HG03045 (cell line): ENCODE results near the gene FEM1B.
A peak's percentile ranks its signal among the peaks of the same experiment; 100 is the strongest.
"Not testable (repeated sequence)": the region's sequence is repeated elsewhere in the genome, so short reads cannot be mapped to it uniquely, and the experiment has no call there.

Source experiments
- ATAC-seq: cut with Tn5 transposase; IDR thresholded peaks from one replicate; pipeline ENCODE4 v1.9.1; 2021; ENCODE audit warnings: mild to moderate bottlenecking, moderate library complexity; ENCODE audit not compliant: unreplicated experiment

FEM1B gene

DNA sequence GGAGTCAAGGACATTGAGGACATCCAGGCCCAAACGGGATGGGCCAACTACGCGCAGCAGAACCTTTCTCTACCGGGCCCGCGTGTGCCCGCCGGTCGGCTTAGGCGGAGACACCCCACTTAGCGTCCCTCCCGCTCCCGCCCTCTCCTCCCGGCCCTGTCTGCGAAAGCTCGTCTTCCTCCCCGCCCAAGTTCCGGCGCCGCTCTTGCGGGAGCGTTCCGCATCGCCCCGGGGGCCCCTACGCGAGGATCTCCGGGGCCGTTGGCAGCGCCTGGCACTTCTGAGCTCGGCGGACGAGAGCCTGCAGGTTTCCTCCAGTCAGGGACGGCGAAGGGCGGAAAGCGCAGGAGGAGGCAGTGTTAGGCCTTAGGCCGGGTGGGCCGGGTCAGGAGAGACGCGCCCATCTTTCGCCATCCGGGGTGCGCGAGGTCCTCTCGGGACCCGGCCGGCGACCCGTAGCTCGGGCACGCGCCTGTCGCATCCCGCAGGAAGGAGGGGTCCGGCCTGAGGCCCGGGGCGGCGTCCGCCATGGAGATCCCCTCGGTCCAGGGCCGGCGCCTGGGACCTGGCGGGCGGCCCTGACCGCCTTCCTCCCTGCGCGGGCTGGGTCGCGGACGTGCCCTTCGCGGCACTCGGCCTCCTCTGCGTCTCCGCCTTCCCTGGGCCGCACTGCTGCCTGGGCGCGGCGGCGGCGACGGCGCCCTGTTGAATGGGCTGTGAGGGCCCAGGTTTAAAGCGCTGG, at the start of gene FEM1B:
Gene FEM1B (plus strand): TSS at position 143 of the 742 bp plus-strand sequence. CDS start 673 bp downstream, outside the sequence.
- peak; percentile 78 for ATAC-seq

- ATAC-seq, result no peak
Observed at GRCh38 chr15:68228143-68228970, 49.2 kb upstream of the FEM1B start.

GRCh38 chr15:68228971-68229385, 48.6 kb upstream of the FEM1B start:
- ATAC-seq, result peak; percentile 1

DNA sequence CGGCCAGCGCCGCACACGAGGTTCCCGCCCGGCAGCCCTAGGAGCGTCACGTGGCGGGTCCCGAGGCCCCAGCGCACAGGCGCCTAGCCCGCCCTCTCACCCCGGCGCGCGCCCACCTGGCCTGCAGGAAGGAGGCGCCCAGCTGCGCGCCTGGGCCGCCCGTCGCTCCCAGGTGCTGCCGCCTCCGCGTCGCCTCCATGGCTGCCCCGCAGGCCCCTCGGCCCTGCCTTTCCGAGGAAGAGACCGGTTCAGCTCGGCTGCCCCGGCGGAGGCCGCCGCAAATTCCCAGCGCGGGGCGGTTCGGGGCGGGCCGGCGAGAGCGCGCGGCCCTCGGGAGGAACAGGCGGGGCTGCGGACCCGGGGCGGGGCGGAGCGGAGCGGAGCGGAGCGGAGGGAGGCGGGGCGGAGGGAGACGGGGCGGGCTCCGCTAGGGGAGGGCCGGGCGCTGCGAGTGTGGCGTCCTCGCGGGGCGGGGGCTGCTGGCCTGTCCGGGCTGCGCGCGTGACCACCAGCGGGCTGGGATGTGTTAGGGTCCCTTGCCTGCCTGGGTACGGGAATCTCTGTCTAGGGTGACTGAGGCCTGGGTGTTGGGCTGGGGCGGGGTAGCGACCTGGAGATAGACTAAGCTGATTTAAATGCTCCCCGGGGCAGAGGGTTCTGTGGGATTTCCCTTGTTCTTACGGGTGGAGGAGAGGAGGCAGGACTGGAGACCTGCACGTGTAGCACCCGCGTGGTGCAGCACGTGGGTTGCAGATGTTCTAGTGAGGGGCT, 48.0 kb upstream of the FEM1B start, which contains the start of gene CLN6:
Gene CLN6 (minus strand): TSS at position 343 of the 771 bp plus-strand sequence. CDS start 144 bp downstream, at position 199.
- peak; percentile 81 for ATAC-seq

- peak; percentile 2 for ATAC-seq
Observed at GRCh38 chr15:68230157-68231100, 47.1 kb upstream of the FEM1B start.

GRCh38 chr15:68231102-68231818, 46.3 kb upstream of the FEM1B start:
- no peak for ATAC-seq

DNA sequence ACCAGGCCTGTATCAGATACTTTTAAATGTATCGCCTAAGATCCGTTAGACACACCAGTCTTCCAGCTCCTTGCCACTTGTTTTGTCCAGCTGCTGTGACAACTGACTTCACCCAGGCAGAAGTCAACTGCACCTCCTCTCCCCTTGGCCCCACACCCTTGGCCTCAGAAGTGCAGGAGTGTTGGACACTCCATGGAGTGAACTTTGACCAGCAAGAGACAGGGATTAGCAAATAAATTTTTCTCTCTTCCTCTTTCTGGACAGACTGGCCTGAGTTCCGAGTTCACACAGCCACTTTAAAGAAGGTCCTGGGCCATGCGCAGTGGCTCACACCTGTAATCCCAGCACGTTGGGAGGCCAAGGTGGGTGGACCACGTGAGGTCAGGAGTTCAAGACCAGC, 45.1 kb upstream of the FEM1B start:
- ATAC-seq, result no peak

DNA sequence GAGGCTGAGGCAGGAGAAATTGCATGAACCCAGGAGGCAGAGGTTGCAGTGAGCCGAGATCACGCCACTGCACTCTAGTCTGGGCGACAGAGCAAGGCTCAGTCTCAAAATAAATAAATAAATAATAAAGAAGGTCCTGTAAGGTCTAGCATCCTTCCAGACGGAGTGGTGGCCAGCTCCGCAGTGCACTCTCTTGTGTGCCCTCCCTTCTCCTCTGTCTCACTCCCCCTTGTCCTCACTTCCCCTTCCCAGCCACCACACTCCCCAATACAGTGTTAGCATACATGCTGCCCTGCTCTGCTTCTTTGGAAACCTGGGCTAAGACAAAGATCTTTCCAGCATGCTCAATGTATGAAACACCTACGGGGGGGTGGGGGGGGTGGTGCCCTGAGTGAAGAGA, 44.6 kb upstream of the FEM1B start:
- ATAC-seq, result no peak

GRCh38 chr15:68234060-68234459, 43.5 kb upstream of the FEM1B start:
- no peak for ATAC-seq

GRCh38 chr15:68234520-68234919, 43.0 kb upstream of the FEM1B start:
- ATAC-seq, result not testable (repeated sequence)

DNA sequence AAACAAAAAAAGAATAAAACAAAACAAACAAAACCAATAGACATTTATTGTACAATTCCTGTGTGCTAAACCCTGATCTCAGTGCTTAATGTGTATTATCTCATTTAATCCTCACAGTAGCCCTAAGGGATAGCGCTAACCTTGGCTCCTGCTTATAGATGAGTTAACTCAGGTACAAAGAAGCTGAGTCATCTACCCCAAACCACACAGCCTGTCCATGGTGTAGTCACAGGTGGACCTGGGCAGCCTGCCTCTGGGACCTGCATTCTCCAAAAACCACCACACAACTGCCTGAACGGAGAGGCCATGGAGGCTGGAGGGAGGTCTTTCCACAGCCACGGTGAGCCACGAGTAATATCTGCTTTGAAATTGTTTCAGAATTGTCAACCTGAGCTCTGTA, 42.5 kb upstream of the FEM1B start:
- ATAC-seq, result no peak

DNA sequence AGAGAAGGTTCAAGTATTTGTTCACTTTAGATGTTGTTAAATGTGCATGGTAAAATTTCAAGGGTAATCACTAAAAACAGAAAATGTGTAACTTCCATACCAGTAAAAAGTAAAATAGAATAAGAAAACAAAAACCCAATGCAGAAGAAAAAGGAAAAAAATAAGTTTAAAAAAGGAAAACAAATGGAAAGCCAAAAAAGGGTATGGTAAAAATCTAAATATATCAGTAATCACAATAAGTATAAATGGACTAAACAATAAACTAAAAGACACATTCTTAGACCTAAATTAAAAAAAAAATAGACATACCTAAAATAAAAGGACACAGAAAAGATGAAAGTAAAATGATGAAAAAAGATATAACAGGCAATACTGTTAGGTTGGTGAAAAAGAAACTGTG, 38.5 kb upstream of the FEM1B start:
- ATAC-seq, result no peak

DNA sequence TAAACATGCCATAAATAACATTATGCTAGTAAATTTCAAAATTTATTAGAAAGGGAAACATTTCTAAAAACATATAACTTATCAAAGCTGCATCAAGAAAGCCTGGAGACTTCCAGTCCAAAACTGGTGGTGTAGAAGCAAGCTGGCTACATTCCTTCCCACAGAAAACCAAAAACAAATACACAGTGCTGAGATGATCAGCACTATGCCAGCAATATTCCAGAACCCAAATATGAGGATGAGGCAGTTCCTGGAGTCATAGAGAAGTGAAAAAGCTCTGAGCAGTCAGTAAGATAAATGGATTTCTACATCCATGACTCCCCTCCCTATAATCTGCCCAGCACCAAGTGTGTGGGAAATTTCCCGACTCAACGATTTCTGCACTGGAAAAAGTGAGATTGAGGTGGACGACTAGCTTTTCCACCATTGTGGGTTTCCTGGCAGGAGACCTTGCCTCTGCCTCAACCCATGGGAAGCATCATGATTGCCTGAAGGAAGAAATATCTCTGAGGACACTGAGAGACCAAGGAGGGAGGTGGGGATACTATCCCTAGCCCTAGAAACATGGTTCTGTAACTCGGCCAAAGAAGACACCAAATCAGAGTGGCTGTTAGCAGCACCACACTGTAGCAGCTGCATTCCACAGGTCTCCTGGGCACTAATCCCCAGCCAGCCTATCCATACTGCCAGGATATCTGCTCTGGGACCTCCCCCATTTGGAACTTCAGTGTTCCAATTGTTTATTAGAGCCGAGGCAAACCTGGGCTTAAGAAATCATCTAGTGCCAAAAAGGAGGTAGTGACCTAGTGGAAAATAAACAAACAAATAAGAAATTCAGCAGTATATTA, 36.2 kb upstream of the FEM1B start:
- no peak for ATAC-seq

DNA sequence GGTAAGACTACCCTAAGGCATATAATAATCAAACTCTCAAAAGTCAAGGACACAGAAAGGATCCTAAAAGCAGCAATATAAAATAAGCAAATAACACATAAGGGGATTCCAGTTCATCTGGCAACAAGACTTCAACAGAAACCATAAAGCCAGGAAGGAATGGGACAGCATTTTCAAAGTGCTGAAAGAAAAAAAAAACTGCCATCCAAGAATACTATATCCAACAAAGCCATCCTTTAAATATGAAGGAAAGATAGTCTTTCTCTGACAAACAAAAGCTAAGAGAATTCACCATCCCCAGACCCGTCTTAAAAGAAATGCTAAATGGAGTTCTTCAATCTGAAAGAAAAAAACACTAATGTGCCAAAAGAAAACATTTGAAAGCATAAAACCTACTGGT, 33.3 kb upstream of the FEM1B start:
- no peak for ATAC-seq

DNA sequence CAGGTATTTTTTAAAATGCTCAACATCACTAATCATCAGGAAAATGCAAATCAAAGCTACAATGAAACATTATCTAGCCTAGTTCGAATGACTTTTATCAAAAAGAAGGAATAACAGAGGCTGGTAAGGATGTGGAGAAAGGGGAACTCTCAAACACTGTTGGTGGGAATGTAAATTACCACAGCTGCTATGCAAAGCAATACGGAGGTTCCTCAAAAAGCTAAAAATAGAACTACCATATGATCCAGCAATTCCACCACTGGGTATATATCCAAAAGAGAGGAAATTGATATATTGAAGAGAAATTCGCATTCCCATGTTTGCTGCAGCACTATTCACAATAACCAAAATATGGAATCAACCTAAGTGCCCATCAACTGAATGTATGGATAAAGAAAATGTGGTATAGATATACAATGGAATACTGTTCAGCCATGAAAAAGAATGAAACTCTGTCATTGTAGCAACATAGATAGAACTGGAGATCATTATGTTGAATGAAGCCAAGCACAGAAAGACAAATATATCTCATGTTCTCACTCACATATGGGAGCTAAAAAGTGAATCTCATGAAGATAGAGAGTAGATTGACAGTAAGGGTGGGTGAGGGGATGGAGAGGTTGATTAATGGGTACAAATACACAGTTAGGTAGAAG, 28.4 kb upstream of the FEM1B start:
- no peak for ATAC-seq

- no peak for ATAC-seq
Observed at GRCh38 chr15:68252925-68253534, 24.5 kb upstream of the FEM1B start.

DNA sequence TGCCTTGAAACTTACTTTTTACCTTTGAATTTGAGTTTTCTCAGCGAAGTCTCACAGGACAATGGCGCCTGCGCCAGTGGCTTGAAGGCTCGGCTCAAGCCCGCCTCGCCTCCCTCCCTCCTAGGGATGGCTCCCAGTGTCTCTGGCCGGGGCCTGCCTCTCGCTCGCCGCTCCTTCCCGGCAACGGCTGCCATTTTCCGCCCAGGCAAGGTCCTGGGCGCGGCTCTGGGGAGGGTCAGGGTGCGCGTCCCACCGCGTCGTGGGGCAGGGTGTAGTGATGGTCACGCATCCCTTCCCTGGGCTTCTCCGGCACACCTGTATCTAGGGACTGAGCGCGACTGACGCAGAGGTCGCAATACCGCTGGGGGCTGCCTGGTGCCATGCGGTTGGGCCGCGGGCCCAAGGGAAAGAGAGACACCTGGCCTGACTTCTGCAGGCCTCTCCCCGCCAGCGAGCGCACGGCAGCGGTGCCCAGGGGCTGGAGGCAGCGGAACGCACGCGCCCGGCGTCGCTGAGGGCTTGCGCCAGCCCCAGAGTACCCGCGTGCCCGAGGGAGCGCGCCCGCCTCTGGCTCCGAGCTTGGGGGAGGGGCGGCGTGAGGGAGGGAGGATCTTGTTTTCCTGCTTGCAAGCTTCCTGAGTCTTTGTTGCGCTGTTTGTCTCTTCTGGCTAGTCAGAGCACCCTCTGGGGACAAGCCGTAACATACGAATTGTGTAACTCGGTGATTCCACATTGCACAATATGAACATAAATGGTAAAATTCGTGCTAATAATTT, 20.7 kb upstream of the FEM1B start:
- peak; percentile 62 for ATAC-seq
